Neuronal stem cell (in vitro differentiated cells): Measurements from ENCODE around the gene NOS3.
A peak's percentile ranks its signal among the peaks of the same experiment; 100 is the strongest.

Experiments used
- DNase-seq: peaks from one replicate; pipeline ENCODE4 v3.0.0-alpha.2; 2013; ENCODE audit warnings: low spot score
- H2AFZ ChIP-seq: one replicate; pipeline ENCODE4 v1.6.1; 2013; ENCODE audit warnings: mild to moderate bottlenecking, low read length, inconsistent platforms
- H2AK5ac ChIP-seq: 2 replicates; pipeline ENCODE4 v1.6.1; 2013; ENCODE audit warnings: low read depth, mild to moderate bottlenecking, inconsistent platforms, low read length, moderate library complexity, mixed read lengths
- H2BK120ac ChIP-seq: 2 replicates; pipeline ENCODE4 v1.6.1; 2013; ENCODE audit warnings: low read depth, mild to moderate bottlenecking, inconsistent platforms, low read length, moderate library complexity, mixed read lengths
- H2BK12ac ChIP-seq: one replicate; pipeline ENCODE4 v1.6.1; 2013; ENCODE audit warnings: low read length, inconsistent platforms
- H2BK15ac ChIP-seq: 2 replicates; pipeline ENCODE4 v1.6.1; 2013; ENCODE audit warnings: mild to moderate bottlenecking, low read length, inconsistent platforms, mixed read lengths
- H2BK5ac ChIP-seq: one replicate; pipeline ENCODE4 v1.6.1; 2013; ENCODE audit warnings: inconsistent platforms, mild to moderate bottlenecking, low read length, moderate library complexity
- H3K14ac ChIP-seq: one replicate; pipeline ENCODE4 v1.6.1; 2013; ENCODE audit warnings: low read length, inconsistent platforms
- H3K18ac ChIP-seq: 2 replicates; pipeline ENCODE4 v1.6.1; 2013; ENCODE audit warnings: low read length, inconsistent platforms
- H3K23ac ChIP-seq: 2 replicates; pipeline ENCODE4 v1.6.1; 2013; ENCODE audit warnings: low read depth, mild to moderate bottlenecking, mixed read lengths, low read length, inconsistent platforms; ENCODE audit not compliant: poor library complexity
- H3K27ac ChIP-seq: replicated peaks from 3 replicates; pipeline ENCODE4 v1.5.1; 2013; ENCODE audit warnings: low read length, inconsistent platforms
- H3K27me3 ChIP-seq, 3 experiments: 2 replicates each; pipeline ENCODE4 v1.6.1; 2013; ENCODE audit warnings: low read length in 3 of 3, mild to moderate bottlenecking in 2 of 3, inconsistent platforms in 1 of 3, low read depth in 1 of 3, mixed read lengths in 1 of 3, moderate library complexity in 1 of 3; ENCODE audit not compliant: control insufficient read depth in 3 of 3, insufficient read depth in 3 of 3
- H3K36me3 ChIP-seq, 2 donors: replicated peaks in 1 of 2; 2 replicates each; pipeline ENCODE4 v1.6.1; 2013; ENCODE audit warnings: low read length in 2 of 2; ENCODE audit not compliant: control insufficient read depth in 2 of 2, insufficient read depth in 2 of 2
- H3K4ac ChIP-seq: 2 replicates; pipeline ENCODE4 v1.6.1; 2013; ENCODE audit warnings: inconsistent platforms, mild to moderate bottlenecking, low read length, moderate library complexity
- H3K4me1 ChIP-seq, 2 donors: 1 replicate in 1 of 2; 2 replicates in 1 of 2; pipeline ENCODE4 v1.6.1; 2013; ENCODE audit warnings: low read length in 2 of 2, low read depth in 1 of 2; ENCODE audit not compliant: control insufficient read depth in 2 of 2, insufficient read depth in 1 of 2
- H3K4me2 ChIP-seq: one replicate; pipeline ENCODE4 v1.6.1; 2013; ENCODE audit warnings: mild to moderate bottlenecking, low read length, inconsistent platforms; ENCODE audit not compliant: insufficient read depth, poor library complexity, severe bottlenecking
- H3K4me3 ChIP-seq, 2 donors: 2 replicates each; pipeline ENCODE4 v1.5.1; 2013; ENCODE audit warnings: low read length in 2 of 2, mild to moderate bottlenecking in 2 of 2, inconsistent platforms in 1 of 2, moderate library complexity in 1 of 2
- H3K79me1 ChIP-seq: one replicate; pipeline ENCODE4 v1.6.1; 2013; ENCODE audit warnings: low read depth, mild to moderate bottlenecking, inconsistent platforms, low read length, moderate library complexity
- H3K9ac ChIP-seq: one replicate; pipeline ENCODE4 v1.6.1; 2013; ENCODE audit warnings: mild to moderate bottlenecking, low read depth, low read length, inconsistent platforms; ENCODE audit not compliant: poor library complexity
- H3K9me3 ChIP-seq, 2 donors: replicated peaks in 1 of 2; 2 replicates each; pipeline versions ENCODE3 to v1.6.1; 2013; ENCODE audit warnings: low read length in 2 of 2, mild to moderate bottlenecking in 2 of 2, inconsistent platforms in 1 of 2, low read depth in 1 of 2, mixed read lengths in 1 of 2, moderate library complexity in 1 of 2; ENCODE audit not compliant: control insufficient read depth in 2 of 2, insufficient read depth in 1 of 2
- H4K8ac ChIP-seq: one replicate; pipeline ENCODE4 v1.6.1; 2013; ENCODE audit warnings: low read depth, mild to moderate bottlenecking, inconsistent platforms, low read length, moderate library complexity
- H4K91ac ChIP-seq: one replicate; pipeline ENCODE4 v1.6.1; 2013; ENCODE audit warnings: low read length, low read depth, mild to moderate bottlenecking, inconsistent platforms; ENCODE audit not compliant: poor library complexity
- WGBS, 2 donors: extraction: QIAGEN DNeasy Blood & Tissue Kit; methylation state at CpG; one replicate each; pipeline ENCODE4 v1.1.7; 2013; ENCODE audit warnings: missing lambda C conversion rate in 2 of 2, mixed read lengths in 1 of 2; ENCODE audit not compliant: insufficient read length in 2 of 2, insufficient replicate concordance in 1 of 2; ENCODE audit errors: extremely low coverage in 2 of 2; 5-methylcytosine and 5-hydroxymethylcytosine counted together

Gene NOS3

DNA sequence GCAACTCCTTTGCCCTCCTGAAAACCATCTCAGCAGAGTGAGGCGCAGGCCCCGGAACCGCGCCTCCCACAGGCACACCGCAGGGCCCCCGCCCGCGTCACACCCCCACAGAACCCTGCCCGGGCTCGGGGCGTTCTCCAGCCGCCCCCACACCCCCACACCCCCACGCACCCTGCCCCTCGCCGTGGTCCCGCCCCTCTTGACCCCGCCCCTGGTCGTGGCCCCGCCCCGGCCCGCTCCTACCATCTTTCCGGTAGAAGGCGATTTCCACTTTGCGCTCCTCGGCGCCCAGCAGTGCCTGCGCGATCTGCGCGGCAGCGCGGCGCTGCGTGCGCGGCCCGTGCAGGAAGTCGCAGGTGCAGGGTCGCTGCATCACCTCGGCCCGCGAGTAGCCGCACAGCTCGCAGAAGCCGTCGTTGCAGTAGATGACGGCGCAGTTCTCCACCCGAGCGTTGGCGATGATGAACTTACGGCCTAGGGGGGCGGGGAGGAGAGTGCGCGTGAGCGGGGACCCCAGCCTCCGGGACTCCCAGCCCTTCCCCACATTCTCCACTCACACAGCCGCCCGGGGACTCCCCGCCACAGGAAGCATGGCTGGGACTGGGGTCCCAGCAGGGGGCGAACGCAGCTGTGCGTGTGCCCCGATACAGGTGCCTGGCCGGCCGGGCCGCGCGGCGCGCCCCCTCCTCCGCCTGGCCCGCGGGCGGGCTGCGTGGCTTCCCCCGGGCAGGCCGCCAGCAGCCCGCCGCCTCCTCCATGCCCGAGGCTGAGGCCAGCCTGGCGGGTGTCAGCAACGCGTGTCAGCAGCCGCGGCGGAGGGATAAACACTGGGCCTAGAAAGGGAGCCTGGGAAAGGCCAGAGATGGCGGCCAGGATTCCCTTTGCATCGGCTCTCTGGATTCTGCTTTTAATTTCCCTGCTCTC is 16.1 kb upstream of the NOS3 start:
- H3K14ac ChIP-seq = peak overlapping the region; percentile 87
- H3K4ac ChIP-seq = peak overlapping the region; percentile 54
- no peak overlapping the region for H4K91ac ChIP-seq
- H4K8ac ChIP-seq = no peak overlapping the region
- H2BK12ac ChIP-seq = peak overlapping the region; percentile 82
- WGBS, 2 donors = no CpG with 5 or more reads among the region's 89 CpGs
- H3K27ac ChIP-seq = no peak overlapping the region
- no peak overlapping the region for H2BK120ac ChIP-seq
- peaks cover 3% of the 10 kb centered on the region for H3K79me1 ChIP-seq
- H3K4me2 ChIP-seq = peak overlapping the region; percentile 96
- H2BK15ac ChIP-seq = peak overlapping the region; percentile 4
- peaks cover 0 to 17% (median 11%) of the 10 kb centered on the region in 3 experiments for H3K27me3 ChIP-seq
- H3K4me1 ChIP-seq = peaks cover 48 to 52% of the 10 kb centered on the region in 2 donors
- peak overlapping the region; percentile 84 for H2AFZ ChIP-seq
- peak overlapping the region; percentile 56 for H2BK5ac ChIP-seq
- H3K23ac ChIP-seq = peak overlapping the region; percentile 82
- peak overlapping the region; percentile 95 for H3K9ac ChIP-seq
- peak overlapping the region; percentile 93 for H2AK5ac ChIP-seq
- DNase-seq = no peak
- H3K9me3 ChIP-seq = no peaks in the 10 kb centered on the region
- no peaks in the 10 kb centered on the region for H3K36me3 ChIP-seq
- H3K4me3 ChIP-seq = peak overlapping the region; percentile 43 to 89
- H3K18ac ChIP-seq = peak overlapping the region; percentile 99

DNA sequence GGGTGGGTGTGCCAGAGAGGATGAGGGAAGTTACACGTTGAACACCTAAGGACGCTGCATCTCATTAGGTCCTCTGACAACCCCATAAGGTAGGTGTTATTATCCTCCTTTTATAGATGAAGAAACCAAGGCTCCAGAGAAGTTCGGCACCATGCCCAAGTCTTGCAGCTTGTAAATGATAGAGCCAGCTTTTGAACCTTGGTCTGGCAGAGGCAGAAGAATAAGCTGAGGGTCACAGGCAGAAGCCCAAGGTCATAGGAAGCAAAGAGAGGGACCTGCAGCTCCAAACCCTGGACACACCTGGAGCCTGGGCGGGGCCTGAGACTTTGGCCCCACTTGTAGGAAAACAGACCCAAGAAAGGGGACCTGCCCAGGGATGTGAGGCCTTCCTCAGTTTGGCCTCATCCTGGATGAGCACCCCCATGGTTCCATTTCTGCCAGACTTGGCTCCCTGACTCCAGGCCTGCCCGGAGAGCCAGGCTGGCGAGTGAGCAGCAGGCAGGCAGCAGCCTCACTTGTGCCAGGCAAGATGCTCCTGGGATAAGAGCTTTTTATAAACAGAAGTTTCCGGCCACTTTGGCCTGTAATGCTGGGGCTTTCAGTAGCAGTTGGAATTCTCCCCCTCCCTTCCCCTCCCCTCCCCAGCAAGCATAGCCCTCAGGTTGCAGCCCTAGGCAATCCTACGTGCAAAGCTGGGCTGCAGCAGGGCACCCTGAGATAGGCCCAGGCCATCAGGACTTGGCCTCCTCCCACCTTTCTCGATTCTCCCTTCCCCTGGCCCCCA is 15.1 kb upstream of the NOS3 start:
- H2AFZ ChIP-seq = peak overlapping the region; percentile 84
- no peak overlapping the region for H3K4ac ChIP-seq
- H2BK12ac ChIP-seq = no peak overlapping the region
- no peak overlapping the region for H4K8ac ChIP-seq
- H3K23ac ChIP-seq = peak overlapping the region; percentile 82
- H4K91ac ChIP-seq = no peak overlapping the region
- H3K27ac ChIP-seq = no peak overlapping the region
- no peaks in the 10 kb centered on the region for H3K9me3 ChIP-seq
- peaks cover 48 to 52% of the 10 kb centered on the region in 2 donors for H3K4me1 ChIP-seq
- H2AK5ac ChIP-seq = peak overlapping the region; percentile 59
- no CpG with 5 or more reads among the region's 9 CpGs for WGBS, 2 donors
- H3K18ac ChIP-seq = no peak overlapping the region
- H3K4me3 ChIP-seq = peak overlapping the region in 1 of 2 donors; percentile 43
- H3K9ac ChIP-seq = no peak overlapping the region
- H3K4me2 ChIP-seq = no peak overlapping the region
- no peak overlapping the region for H3K14ac ChIP-seq
- DNase-seq = no peak
- peaks cover 0 to 21% (median 17%) of the 10 kb centered on the region in 3 experiments for H3K27me3 ChIP-seq
- no peak overlapping the region for H2BK120ac ChIP-seq
- no peak overlapping the region for H2BK5ac ChIP-seq
- H3K79me1 ChIP-seq = peaks cover 3% of the 10 kb centered on the region
- no peaks in the 10 kb centered on the region for H3K36me3 ChIP-seq
- peak overlapping the region; percentile 28 for H2BK15ac ChIP-seq

- no CpG with 5 or more reads among the region's 13 CpGs for WGBS, 2 donors
- DNase-seq = no peak
Observed at GRCh38 chr7:150976529-150977381, 14.1 kb upstream of the NOS3 start.

More at GRCh38 chr7:150976529-150977381, 14.1 kb upstream of the NOS3 start:
- Histone ChIP-seq H2BK12ac (no peak overlapping the region), H2AFZ (peak overlapping the region; percentile 80), H2BK15ac (peak overlapping the region; percentile 28), H3K36me3 (no peaks in the 10 kb centered on the region), H3K4ac (no peak overlapping the region), H3K14ac (peak overlapping the region; percentile 47), H3K4me1 (peaks cover 39 to 42% of the 10 kb centered on the region in 2 donors), H3K4me3 (peak overlapping the region; percentile 69 to 77), H4K91ac (no peak overlapping the region), H2AK5ac (peak overlapping the region; percentile 60), H2BK5ac (no peak overlapping the region), H3K18ac (peak overlapping the region; percentile 84), H3K9ac (peak overlapping the region; percentile 87), H3K79me1 (peaks cover 3% of the 10 kb centered on the region), H2BK120ac (no peak overlapping the region), H3K4me2 (peak overlapping the region; percentile 66), H3K9me3 (no peaks in the 10 kb centered on the region), H4K8ac (no peak overlapping the region), H3K27me3 (peaks cover 0 to 30% (median 17%) of the 10 kb centered on the region in 3 experiments), H3K27ac (no peak overlapping the region), H3K23ac (peak overlapping the region; percentile 89)
